WTC11 (cell line): ENCODE data around the gene CCSER2. TPM values are rescaled to one million over a fixed set of nuclear protein-coding genes. Genes with fewer than 3 reads are reported as not detected.

ENCODE experiments used
- ATAC-seq: fragments of 200-7000 bp; cut with Tn5 transposase; 2 replicates; pipeline ENCODE4 v1.10.0; 2021; ENCODE audit warnings: mild to moderate bottlenecking, moderate library complexity
- CTCF ChIA-PET: fragments of 300-600 bp; sonication (Branson Sonifier 250); formaldehyde crosslinking; loops from one replicate; lab custom pipeline; 2021; ENCODE audit warnings: antibody characterized with exemption; lab: Charles Lee
- POLR2A ChIA-PET: fragments of 350-600 bp; sonication (Branson Sonifier 250); formaldehyde crosslinking; loops from one replicate; lab custom pipeline; 2021; ENCODE audit warnings: antibody characterized with exemption; lab: Charles Lee
- DNase-seq: peaks from one replicate; pipeline ENCODE4 v3.0.0; 2021; ENCODE audit warnings: low spot score
- H3K27ac Mint-ChIP-seq: 2 replicates; pipeline ENCODE4 v1.8.0; 2021; ENCODE audit warnings: mixed read lengths
- H3K27me3 Mint-ChIP-seq: 2 replicates; pipeline ENCODE4 v1.8.0; 2021; ENCODE audit warnings: low read depth, mild to moderate bottlenecking, moderate library complexity, mixed read lengths
- H3K36me3 Mint-ChIP-seq: 2 replicates; pipeline ENCODE4 v1.8.0; 2021; ENCODE audit warnings: mixed read lengths
- H3K4me1 Mint-ChIP-seq: 2 replicates; pipeline ENCODE4 v1.8.0; 2022; ENCODE audit warnings: mixed read lengths
- H3K4me3 Mint-ChIP-seq: 2 replicates; pipeline ENCODE4 v1.8.0; 2021; ENCODE audit warnings: mild to moderate bottlenecking, moderate library complexity, mixed read lengths
- H3K9me3 Mint-ChIP-seq: 2 replicates; pipeline ENCODE4 v1.8.0; 2021; ENCODE audit warnings: mixed read lengths
- ATF6 ChIP-seq: sonication (generic); formaldehyde crosslinking; IDR thresholded peaks from 2 replicates; pipeline ENCODE4 v1.8.1; 2023; ENCODE audit warnings: mild to moderate bottlenecking, missing genetic modification reagents
- CBFB ChIP-seq: sonication (generic); formaldehyde crosslinking; IDR thresholded peaks from 2 replicates; pipeline ENCODE4 v1.8.1; 2022; ENCODE audit warnings: mild to moderate bottlenecking, low read depth, missing genetic modification reagents
- CDX4 ChIP-seq: fragments of 250-450 bp; sonication (Bioruptor Pico); IDR thresholded peaks from 2 replicates; pipeline ENCODE4 v1.9.0; 2021; ENCODE audit warnings: moderate library complexity, mild to moderate bottlenecking, inconsistent platforms, borderline replicate concordance
- CREB1 ChIP-seq: sonication (generic); formaldehyde crosslinking; IDR thresholded peaks from 2 replicates; pipeline ENCODE4 v1.8.0; 2023; ENCODE audit warnings: mild to moderate bottlenecking, missing genetic modification reagents
- ELF4 ChIP-seq: sonication (generic); formaldehyde crosslinking; IDR thresholded peaks from 2 replicates; pipeline ENCODE4 v1.8.1; 2022; ENCODE audit warnings: low read depth, mild to moderate bottlenecking, moderate library complexity, missing genetic modification reagents
- GRHL2 ChIP-seq: fragments of 250-450 bp; sonication (Bioruptor Pico); IDR thresholded peaks from 2 replicates; pipeline ENCODE4 v1.8.0; 2022; ENCODE audit warnings: mild to moderate bottlenecking, moderate library complexity; ENCODE audit not compliant: insufficient replicate concordance, severe bottlenecking
- MYBL2 ChIP-seq: sonication (generic); formaldehyde crosslinking; IDR thresholded peaks from 2 replicates; pipeline ENCODE4 v1.8.1; 2023; ENCODE audit warnings: mild to moderate bottlenecking, moderate library complexity, missing genetic modification reagents
- NR2C2 ChIP-seq: sonication (generic); formaldehyde crosslinking; IDR thresholded peaks from 2 replicates; pipeline ENCODE4 v1.8.0; 2022; ENCODE audit warnings: mild to moderate bottlenecking, missing genetic modification reagents
- ZNF396 ChIP-seq: fragments of 250-450 bp; sonication (Bioruptor Pico); IDR thresholded peaks from 2 replicates; pipeline ENCODE4 v1.8.0; 2021; ENCODE audit warnings: mild to moderate bottlenecking, moderate library complexity, borderline replicate concordance
- ZNF416 ChIP-seq: fragments of 250-450 bp; sonication (Bioruptor Pico); IDR thresholded peaks from 2 replicates; pipeline ENCODE4 v1.9.0; 2021; ENCODE audit warnings: mild to moderate bottlenecking, inconsistent platforms
- ZNF425 ChIP-seq: fragments of 250-450 bp; sonication (Bioruptor Pico); conservative IDR thresholded peaks from 2 replicates; pipeline ENCODE4 v1.9.0; 2021; ENCODE audit warnings: mild to moderate bottlenecking
- total RNA-seq: library from RNA; stranded (reverse); gene quantifications from 3 replicates; pipeline ENCODE4 v1.2.3, GENCODE V29; 2021
- TF ChIP-seq, protein P1 (sequence below): sonication (generic); formaldehyde crosslinking; IDR thresholded peaks from 2 replicates; pipeline ENCODE4 v1.8.1; 2022; ENCODE audit warnings: missing genetic modification reagents, borderline replicate concordance
- TF ChIP-seq, protein P2 (sequence below): sonication (generic); formaldehyde crosslinking; IDR thresholded peaks from 2 replicates; pipeline ENCODE4 v1.8.0; 2023; ENCODE audit warnings: missing genetic modification reagents
- TF ChIP-seq, protein P3 (sequence below): sonication (generic); formaldehyde crosslinking; IDR thresholded peaks from 2 replicates; pipeline ENCODE4 v1.8.0; 2022; ENCODE audit warnings: mild to moderate bottlenecking, missing genetic modification reagents
- TF ChIP-seq, protein P4 (sequence below): sonication (generic); formaldehyde crosslinking; IDR thresholded peaks from 2 replicates; pipeline ENCODE4 v1.8.1; 2022; ENCODE audit warnings: low read depth, missing genetic modification reagents, borderline replicate concordance
- TF ChIP-seq, protein P5 (sequence below): sonication (generic); formaldehyde crosslinking; IDR thresholded peaks from 2 replicates; pipeline ENCODE4 v1.8.0; 2023; ENCODE audit warnings: mild to moderate bottlenecking, missing genetic modification reagents

The CCSER2 gene
- total RNA-seq, 1 experiment from 2014 or later, result 30.6 TPM

DNA sequence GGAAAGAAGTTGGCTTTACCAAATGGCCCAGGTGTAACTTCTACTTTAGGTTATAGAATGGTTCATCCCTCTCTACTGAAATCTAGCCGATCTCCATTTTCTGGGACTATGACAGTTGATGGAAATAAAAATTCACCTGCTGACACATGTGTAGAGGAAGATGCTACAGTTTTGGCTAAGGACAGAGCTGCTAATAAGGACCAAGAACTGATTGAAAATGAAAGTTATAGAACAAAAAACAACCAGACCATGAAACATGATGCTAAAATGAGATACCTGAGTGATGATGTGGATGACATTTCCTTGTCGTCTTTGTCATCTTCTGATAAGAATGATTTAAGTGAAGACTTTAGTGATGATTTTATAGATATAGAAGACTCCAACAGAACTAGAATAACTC lies 43.6 kb downstream of the CCSER2 start:
- ATAC-seq, result no peak
- peaks cover 11% of the 10 kb centered on the region for H3K4me1 Mint-ChIP-seq
- H3K27me3 Mint-ChIP-seq, result no peaks in the 10 kb centered on the region
- TF ChIP-seq, protein P1, sequence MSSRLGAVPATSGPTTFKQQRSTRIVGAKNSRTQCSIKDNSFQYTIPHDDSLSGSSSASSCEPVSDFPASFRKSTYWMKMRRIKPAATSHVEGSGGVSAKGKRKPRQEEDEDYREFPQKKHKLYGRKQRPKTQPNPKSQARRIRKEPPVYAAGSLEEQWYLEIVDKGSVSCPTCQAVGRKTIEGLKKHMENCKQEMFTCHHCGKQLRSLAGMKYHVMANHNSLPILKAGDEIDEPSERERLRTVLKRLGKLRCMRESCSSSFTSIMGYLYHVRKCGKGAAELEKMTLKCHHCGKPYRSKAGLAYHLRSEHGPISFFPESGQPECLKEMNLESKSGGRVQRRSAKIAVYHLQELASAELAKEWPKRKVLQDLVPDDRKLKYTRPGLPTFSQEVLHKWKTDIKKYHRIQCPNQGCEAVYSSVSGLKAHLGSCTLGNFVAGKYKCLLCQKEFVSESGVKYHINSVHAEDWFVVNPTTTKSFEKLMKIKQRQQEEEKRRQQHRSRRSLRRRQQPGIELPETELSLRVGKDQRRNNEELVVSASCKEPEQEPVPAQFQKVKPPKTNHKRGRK (CRISPR knock-in tag), result no peak
- TF ChIP-seq, protein P2, sequence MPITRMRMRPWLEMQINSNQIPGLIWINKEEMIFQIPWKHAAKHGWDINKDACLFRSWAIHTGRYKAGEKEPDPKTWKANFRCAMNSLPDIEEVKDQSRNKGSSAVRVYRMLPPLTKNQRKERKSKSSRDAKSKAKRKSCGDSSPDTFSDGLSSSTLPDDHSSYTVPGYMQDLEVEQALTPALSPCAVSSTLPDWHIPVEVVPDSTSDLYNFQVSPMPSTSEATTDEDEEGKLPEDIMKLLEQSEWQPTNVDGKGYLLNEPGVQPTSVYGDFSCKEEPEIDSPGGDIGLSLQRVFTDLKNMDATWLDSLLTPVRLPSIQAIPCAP, result no peak
- TF ChIP-seq CDX4 (no peak), CREB1 (CRISPR knock-in tag) (no peak), NR2C2 (CRISPR knock-in tag) (no peak)
- CTCF ChIA-PET, result interaction anchor here (1.1 to 1.9 kb wide), 2 partner anchors 165 to 168 kb away, joined by 4 to 5 read pairs; no protein-coding TSS in a partner anchor
- H3K36me3 Mint-ChIP-seq, result peaks cover 15% of the 10 kb centered on the region
- H3K4me3 Mint-ChIP-seq, result no peak overlapping the region
- POLR2A ChIA-PET, result no interaction called here
- DNase-seq, result no peak
- H3K9me3 Mint-ChIP-seq, result peaks cover 5% of the 10 kb centered on the region
- no peak overlapping the region for H3K27ac Mint-ChIP-seq

DNA sequence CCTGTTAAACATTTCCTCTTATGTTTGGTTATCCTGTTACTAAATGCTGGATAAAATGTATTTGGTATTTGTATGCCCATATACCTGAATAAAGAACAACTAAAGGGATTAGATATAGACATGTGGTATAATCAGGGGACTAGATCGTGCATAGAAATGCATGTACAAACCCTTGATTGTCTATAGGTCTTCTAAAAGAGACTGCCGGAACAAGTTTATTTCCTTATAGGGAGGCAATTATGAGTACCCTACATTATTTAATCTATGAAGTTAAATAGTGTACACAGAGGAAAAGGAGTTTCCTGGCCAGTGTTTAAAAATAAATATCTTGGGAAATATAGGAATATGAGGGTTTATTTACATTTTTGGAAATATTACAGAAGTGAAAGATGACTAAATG lies 44.6 kb downstream of the CCSER2 start:
- DNase-seq (no peak), ATAC-seq (no peak)
- TF ChIP-seq ATF6 (CRISPR knock-in tag), result no peak
- TF ChIP-seq, protein P3, sequence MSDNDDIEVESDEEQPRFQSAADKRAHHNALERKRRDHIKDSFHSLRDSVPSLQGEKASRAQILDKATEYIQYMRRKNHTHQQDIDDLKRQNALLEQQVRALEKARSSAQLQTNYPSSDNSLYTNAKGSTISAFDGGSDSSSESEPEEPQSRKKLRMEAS (CRISPR knock-in tag), result no peak
- TF ChIP-seq CBFB (CRISPR knock-in tag), result no peak
- Mint-ChIP-seq H3K27me3 (no peaks in the 10 kb centered on the region), H3K4me1 (peaks cover 3% of the 10 kb centered on the region; the same call in 1 of the 2 replicates), H3K9me3 (peaks cover 5% of the 10 kb centered on the region), H3K27ac (no peak overlapping the region), H3K36me3 (peaks cover 15% of the 10 kb centered on the region), H3K4me3 (no peak overlapping the region)
- ChIA-PET CTCF (interaction anchor here (1.4 to 2.5 kb wide), 4 partner anchors 21 to 164 kb away, joined by 5 to 24 read pairs (median 5); no protein-coding TSS in a partner anchor), POLR2A (no interaction called here)

DNA sequence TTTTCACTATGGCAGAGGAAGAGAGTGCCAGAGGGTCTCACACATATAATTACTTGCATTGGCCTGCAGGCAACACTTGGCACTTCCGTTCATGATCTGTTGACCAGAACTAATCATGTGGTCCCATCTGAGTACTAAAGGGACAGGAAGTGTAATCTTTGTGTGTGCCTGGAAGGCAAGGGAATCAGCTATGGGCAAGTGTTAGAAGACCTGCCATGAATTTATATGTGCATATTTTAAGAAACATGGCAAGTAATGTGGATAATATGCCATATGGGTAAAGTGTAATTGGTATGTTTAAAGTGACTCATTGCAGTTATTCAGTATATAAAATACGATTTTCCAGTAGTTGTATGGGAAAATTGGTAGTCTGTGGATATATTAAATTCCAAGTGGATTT lies 46.1 kb downstream of the CCSER2 start:
- ChIA-PET POLR2A (no interaction called here), CTCF (interaction anchor here (0.6 to 2.5 kb wide), 8 partner anchors 21 to 165 kb away, joined by 3 to 24 read pairs (median 4); no protein-coding TSS in a partner anchor)
- Mint-ChIP-seq H3K4me1 (peaks cover 3% of the 10 kb centered on the region; the same call in 1 of the 2 replicates), H3K27me3 (no peaks in the 10 kb centered on the region), H3K4me3 (no peak overlapping the region), H3K36me3 (peaks cover 12% of the 10 kb centered on the region), H3K27ac (no peak overlapping the region), H3K9me3 (no peaks in the 10 kb centered on the region)
- ATAC-seq (no peak), DNase-seq (no peak)
- TF ChIP-seq ZNF425 (CRISPR knock-in tag) (no peak), GRHL2 (CRISPR knock-in tag) (no peak), MYBL2 (no peak), ZNF396 (CRISPR knock-in tag) (no peak), ZNF416 (CRISPR knock-in tag) (no peak), CBFB (CRISPR knock-in tag) (no peak), ELF4 (CRISPR knock-in tag) (no peak)
- TF ChIP-seq, protein P4, sequence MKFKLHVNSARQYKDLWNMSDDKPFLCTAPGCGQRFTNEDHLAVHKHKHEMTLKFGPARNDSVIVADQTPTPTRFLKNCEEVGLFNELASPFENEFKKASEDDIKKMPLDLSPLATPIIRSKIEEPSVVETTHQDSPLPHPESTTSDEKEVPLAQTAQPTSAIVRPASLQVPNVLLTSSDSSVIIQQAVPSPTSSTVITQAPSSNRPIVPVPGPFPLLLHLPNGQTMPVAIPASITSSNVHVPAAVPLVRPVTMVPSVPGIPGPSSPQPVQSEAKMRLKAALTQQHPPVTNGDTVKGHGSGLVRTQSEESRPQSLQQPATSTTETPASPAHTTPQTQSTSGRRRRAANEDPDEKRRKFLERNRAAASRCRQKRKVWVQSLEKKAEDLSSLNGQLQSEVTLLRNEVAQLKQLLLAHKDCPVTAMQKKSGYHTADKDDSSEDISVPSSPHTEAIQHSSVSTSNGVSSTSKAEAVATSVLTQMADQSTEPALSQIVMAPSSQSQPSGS (CRISPR knock-in tag), result no peak
- TF ChIP-seq, protein P5, sequence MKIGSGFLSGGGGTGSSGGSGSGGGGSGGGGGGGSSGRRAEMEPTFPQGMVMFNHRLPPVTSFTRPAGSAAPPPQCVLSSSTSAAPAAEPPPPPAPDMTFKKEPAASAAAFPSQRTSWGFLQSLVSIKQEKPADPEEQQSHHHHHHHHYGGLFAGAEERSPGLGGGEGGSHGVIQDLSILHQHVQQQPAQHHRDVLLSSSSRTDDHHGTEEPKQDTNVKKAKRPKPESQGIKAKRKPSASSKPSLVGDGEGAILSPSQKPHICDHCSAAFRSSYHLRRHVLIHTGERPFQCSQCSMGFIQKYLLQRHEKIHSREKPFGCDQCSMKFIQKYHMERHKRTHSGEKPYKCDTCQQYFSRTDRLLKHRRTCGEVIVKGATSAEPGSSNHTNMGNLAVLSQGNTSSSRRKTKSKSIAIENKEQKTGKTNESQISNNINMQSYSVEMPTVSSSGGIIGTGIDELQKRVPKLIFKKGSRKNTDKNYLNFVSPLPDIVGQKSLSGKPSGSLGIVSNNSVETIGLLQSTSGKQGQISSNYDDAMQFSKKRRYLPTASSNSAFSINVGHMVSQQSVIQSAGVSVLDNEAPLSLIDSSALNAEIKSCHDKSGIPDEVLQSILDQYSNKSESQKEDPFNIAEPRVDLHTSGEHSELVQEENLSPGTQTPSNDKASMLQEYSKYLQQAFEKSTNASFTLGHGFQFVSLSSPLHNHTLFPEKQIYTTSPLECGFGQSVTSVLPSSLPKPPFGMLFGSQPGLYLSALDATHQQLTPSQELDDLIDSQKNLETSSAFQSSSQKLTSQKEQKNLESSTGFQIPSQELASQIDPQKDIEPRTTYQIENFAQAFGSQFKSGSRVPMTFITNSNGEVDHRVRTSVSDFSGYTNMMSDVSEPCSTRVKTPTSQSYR (CRISPR knock-in tag), result no peak
